ENCODE data around the gene ASF1B.

ASF1B gene

GRCh38 chr19:14145381-14145780 is 9.0 kb upstream of the ASF1B start:
- H3K4me1 Mint-ChIP-seq = peaks cover 23% of the 10 kb centered on the region
- peaks cover 4% of the 10 kb centered on the region for H3K27me3 Mint-ChIP-seq (ENCODE audit: low read depth)
- TF ChIP-seq CTCF (IDR thresholded peaks at IDR 0.05; ENCODE audit: unreplicated experiment in 3 of 3) = no peak
- H3K36me3 Mint-ChIP-seq (ENCODE audit: low read depth) = no peaks in the 10 kb centered on the region
- H3K4me3 Mint-ChIP-seq = no peak overlapping the region
- H3K9me3 Mint-ChIP-seq = no peaks in the 10 kb centered on the region
- peak overlapping the region in 1 of 3 experiments; percentile 34 for H3K27ac Mint-ChIP-seq

- peak overlapping the region in 1 of 3 experiments; percentile 23 for H3K27ac Mint-ChIP-seq
Measured at GRCh38 chr19:14142262-14143190, 6.1 kb upstream of the ASF1B start.

GRCh38 chr19:14141041-14141440 is 4.7 kb upstream of the ASF1B start:
- H3K4me1 Mint-ChIP-seq = peaks cover 17% of the 10 kb centered on the region
- H3K27ac Mint-ChIP-seq = no peak overlapping the region
- H3K9me3 Mint-ChIP-seq = no peaks in the 10 kb centered on the region
- H3K4me3 Mint-ChIP-seq = no peak overlapping the region
- TF ChIP-seq CTCF (IDR thresholded peaks at IDR 0.05; ENCODE audit: unreplicated experiment in 3 of 3) = no peak
- no peaks in the 10 kb centered on the region for H3K36me3 Mint-ChIP-seq (ENCODE audit: low read depth)
- no peaks in the 10 kb centered on the region for H3K27me3 Mint-ChIP-seq (ENCODE audit: low read depth)

More at GRCh38 chr19:14142262-14143190, 6.1 kb upstream of the ASF1B start:
- no peak for TF ChIP-seq CTCF (IDR thresholded peaks at IDR 0.05; ENCODE audit: unreplicated experiment in 3 of 3)
- Mint-ChIP-seq H3K4me1 (peaks cover 17% of the 10 kb centered on the region), H3K27me3 (ENCODE audit: low read depth) (no peaks in the 10 kb centered on the region), H3K9me3 (no peaks in the 10 kb centered on the region), H3K36me3 (ENCODE audit: low read depth) (no peaks in the 10 kb centered on the region), H3K4me3 (no peak overlapping the region)

GRCh38 chr19:14139944-14140343 is 3.6 kb upstream of the ASF1B start:
- Mint-ChIP-seq H3K4me1 (peaks cover 24% of the 10 kb centered on the region), H3K4me3 (peak overlapping the region; percentile 67 to 81 (median 77)), H3K27ac (peak overlapping the region; percentile 9 to 72 (median 41)), H3K9me3 (no peaks in the 10 kb centered on the region), H3K36me3 (ENCODE audit: low read depth) (no peaks in the 10 kb centered on the region), H3K27me3 (ENCODE audit: low read depth) (no peaks in the 10 kb centered on the region)
- no peak for TF ChIP-seq CTCF (IDR thresholded peaks at IDR 0.05; ENCODE audit: unreplicated experiment in 3 of 3)

GRCh38 chr19:14138576-14139265 is 2.3 kb upstream of the ASF1B start:
- no peak for TF ChIP-seq CTCF (IDR thresholded peaks at IDR 0.05; ENCODE audit: unreplicated experiment in 3 of 3)
- peak overlapping the region; percentile 40 to 74 (median 60) for H3K27ac Mint-ChIP-seq
- no peaks in the 10 kb centered on the region for H3K27me3 Mint-ChIP-seq (ENCODE audit: low read depth)
- no peaks in the 10 kb centered on the region for H3K36me3 Mint-ChIP-seq (ENCODE audit: low read depth)
- H3K4me1 Mint-ChIP-seq = peaks cover 33% of the 10 kb centered on the region
- peak overlapping the region; percentile 71 to 83 (median 82) for H3K4me3 Mint-ChIP-seq
- H3K9me3 Mint-ChIP-seq = no peaks in the 10 kb centered on the region

Data from nephron (organoid).